ENCODE data around the gene GRIN2A. TPM values are rescaled to one million over a fixed set of nuclear protein-coding genes. Genes with fewer than 3 reads are reported as not detected.

The GRIN2A gene
- total and polyA plus RNA-seq, 8 donors, result 0.06 to 9.8 (median 0.86) TPM

GRCh38 chr16:10188236-10188635, 6.0 kb upstream of the GRIN2A start:
- no peak for TF ChIP-seq POLR2A (IDR thresholded peaks at IDR 0.05)
- TF ChIP-seq EP300 (IDR thresholded peaks at IDR 0.05), result no peak
- TF ChIP-seq, protein P1, sequence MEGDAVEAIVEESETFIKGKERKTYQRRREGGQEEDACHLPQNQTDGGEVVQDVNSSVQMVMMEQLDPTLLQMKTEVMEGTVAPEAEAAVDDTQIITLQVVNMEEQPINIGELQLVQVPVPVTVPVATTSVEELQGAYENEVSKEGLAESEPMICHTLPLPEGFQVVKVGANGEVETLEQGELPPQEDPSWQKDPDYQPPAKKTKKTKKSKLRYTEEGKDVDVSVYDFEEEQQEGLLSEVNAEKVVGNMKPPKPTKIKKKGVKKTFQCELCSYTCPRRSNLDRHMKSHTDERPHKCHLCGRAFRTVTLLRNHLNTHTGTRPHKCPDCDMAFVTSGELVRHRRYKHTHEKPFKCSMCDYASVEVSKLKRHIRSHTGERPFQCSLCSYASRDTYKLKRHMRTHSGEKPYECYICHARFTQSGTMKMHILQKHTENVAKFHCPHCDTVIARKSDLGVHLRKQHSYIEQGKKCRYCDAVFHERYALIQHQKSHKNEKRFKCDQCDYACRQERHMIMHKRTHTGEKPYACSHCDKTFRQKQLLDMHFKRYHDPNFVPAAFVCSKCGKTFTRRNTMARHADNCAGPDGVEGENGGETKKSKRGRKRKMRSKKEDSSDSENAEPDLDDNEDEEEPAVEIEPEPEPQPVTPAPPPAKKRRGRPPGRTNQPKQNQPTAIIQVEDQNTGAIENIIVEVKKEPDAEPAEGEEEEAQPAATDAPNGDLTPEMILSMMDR (IDR thresholded peaks at IDR 0.05), result no peak
- no peak for TF ChIP-seq POLR2AphosphoS5 (IDR thresholded peaks at IDR 0.05)
- WGBS, 5 donors, result 31 to 44% (median 31%) methylated on average over 3 of the region's 3 CpGs
- Histone ChIP-seq H3K27me3 (peaks cover 0 to 34% (median 3%) of the 10 kb centered on the region in 3 donors), H3K27ac (no peak overlapping the region), H3K36me3 (no peaks in the 10 kb centered on the region), H3K4me3 (no peak overlapping the region), H3K9me3 (no peaks in the 10 kb centered on the region), H3K4me1 (peaks cover 0 to 5% (median 2%) of the 10 kb centered on the region in 4 donors)
- DNase-seq, result no peak
- intact Hi-C loops (cut with DNase I; ENCODE audit: low total_unique reads), result loop anchor here (10.0 kb wide), 1 partner anchor 543 kb away; no protein-coding TSS in a partner anchor

- H3K9me3 ChIP-seq, result no peaks in the 10 kb centered on the region
- TF ChIP-seq, protein P1 (IDR thresholded peaks at IDR 0.05), result peak in 5 of 7 experiments; percentile 84 to 90 (median 85)
- no peak for TF ChIP-seq EP300 (IDR thresholded peaks at IDR 0.05)
- peak overlapping the region in 2 of 5 donors; percentile 44 to 65 for H3K27ac ChIP-seq
- intact Hi-C loops (cut with DNase I; ENCODE audit: low total_unique reads), result loop anchor here (10.0 kb wide), 1 partner anchor 537 kb away; no protein-coding TSS in a partner anchor
- H3K36me3 ChIP-seq, result no peaks in the 10 kb centered on the region
- H3K4me1 ChIP-seq, result peaks cover 13 to 36% (median 34%) of the 10 kb centered on the region in 4 donors
- 0 to 6% (median 2%) methylated on average over 35 to 85 of the region's 85 CpGs for WGBS, 5 donors
- peak overlapping the region; percentile 41 to 49 (median 44) for H3K4me3 ChIP-seq
- peak; percentile 71 to 91 for DNase-seq
- peaks cover 0 to 58% (median 33%) of the 10 kb centered on the region in 3 donors for H3K27me3 ChIP-seq
These were observed 749 bp downstream of the GRIN2A start for GRCh38 chr16:10181196-10182162.

- 2 to 4% (median 3%) methylated on average over 13 to 24 of the region's 24 CpGs for WGBS, 5 donors
- DNase-seq, result peak in 1 of 2 donors; percentile 68
- H3K4me3 ChIP-seq, result peak overlapping the region; percentile 41 to 49 (median 44)
- H3K4me1 ChIP-seq, result peaks cover 13 to 36% (median 34%) of the 10 kb centered on the region in 4 donors
- H3K36me3 ChIP-seq, result no peaks in the 10 kb centered on the region
- TF ChIP-seq EP300 (IDR thresholded peaks at IDR 0.05), result no peak
- TF ChIP-seq, protein P1 (IDR thresholded peaks at IDR 0.05), result peak in 3 of 7 experiments; percentile 17 to 39 (median 33)
- peaks cover 0 to 58% (median 33%) of the 10 kb centered on the region in 3 donors for H3K27me3 ChIP-seq
- intact Hi-C loops (cut with DNase I; ENCODE audit: low total_unique reads), result loop anchor here (10.0 kb wide), 1 partner anchor 536 kb away; no protein-coding TSS in a partner anchor
- H3K9me3 ChIP-seq, result no peaks in the 10 kb centered on the region
- H3K27ac ChIP-seq, result peak overlapping the region in 2 of 5 donors; percentile 5 to 16
These were observed 1.5 kb downstream of the GRIN2A start for GRCh38 chr16:10180771-10181163.

- H3K36me3 ChIP-seq, result no peaks in the 10 kb centered on the region
- no peak for DNase-seq
- H3K9me3 ChIP-seq, result no peaks in the 10 kb centered on the region
- peaks cover 13 to 36% (median 34%) of the 10 kb centered on the region in 4 donors for H3K4me1 ChIP-seq
- peak overlapping the region; percentile 41 to 49 (median 44) for H3K4me3 ChIP-seq
- 35 to 48% (median 43%) methylated on average over 30 to 53 of the region's 53 CpGs for WGBS, 5 donors
- H3K27ac ChIP-seq, result peak overlapping the region in 2 of 5 donors; percentile 5 to 16
- TF ChIP-seq, protein P1 (IDR thresholded peaks at IDR 0.05), result no peak
- TF ChIP-seq EP300 (IDR thresholded peaks at IDR 0.05), result no peak
- TF ChIP-seq POLR2A (IDR thresholded peaks at IDR 0.05), result no peak
- TF ChIP-seq POLR2AphosphoS5 (IDR thresholded peaks at IDR 0.05), result no peak
- peaks cover 0 to 58% (median 33%) of the 10 kb centered on the region in 3 donors for H3K27me3 ChIP-seq
- intact Hi-C loops (cut with DNase I; ENCODE audit: low total_unique reads), result loop anchor here (10.0 kb wide), 1 partner anchor 535 kb away; no protein-coding TSS in a partner anchor
These were observed 2.0 kb downstream of the GRIN2A start for GRCh38 chr16:10180042-10180770.
